Measurements from ENCODE around the gene SYT8.
"Not testable (repeated sequence)": the region's sequence is repeated elsewhere in the genome, so short reads cannot be mapped to it uniquely, and the experiment has no call there.

Gene SYT8

DNA sequence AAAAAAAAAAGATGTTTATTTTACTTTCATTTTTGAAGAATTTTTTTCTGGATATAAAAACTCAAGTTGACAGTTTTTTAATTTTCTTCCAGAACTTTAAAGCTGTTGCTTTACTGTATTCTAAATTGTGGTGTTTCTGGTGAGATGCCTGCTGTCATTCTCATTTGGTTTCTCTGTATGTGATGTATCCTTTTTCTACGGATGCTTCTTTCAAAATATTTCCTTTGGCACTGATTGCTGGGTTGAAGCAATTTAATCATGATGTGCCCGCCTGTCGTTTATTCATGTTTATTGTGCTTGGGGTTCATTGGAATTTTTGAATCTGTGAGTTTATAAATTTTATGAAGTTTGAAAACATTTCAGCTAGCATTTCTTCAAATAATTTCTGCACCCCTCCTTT lies 41.7 kb upstream of the SYT8 start:
- no peak for DNase-seq
- TF ChIP-seq, protein P1, sequence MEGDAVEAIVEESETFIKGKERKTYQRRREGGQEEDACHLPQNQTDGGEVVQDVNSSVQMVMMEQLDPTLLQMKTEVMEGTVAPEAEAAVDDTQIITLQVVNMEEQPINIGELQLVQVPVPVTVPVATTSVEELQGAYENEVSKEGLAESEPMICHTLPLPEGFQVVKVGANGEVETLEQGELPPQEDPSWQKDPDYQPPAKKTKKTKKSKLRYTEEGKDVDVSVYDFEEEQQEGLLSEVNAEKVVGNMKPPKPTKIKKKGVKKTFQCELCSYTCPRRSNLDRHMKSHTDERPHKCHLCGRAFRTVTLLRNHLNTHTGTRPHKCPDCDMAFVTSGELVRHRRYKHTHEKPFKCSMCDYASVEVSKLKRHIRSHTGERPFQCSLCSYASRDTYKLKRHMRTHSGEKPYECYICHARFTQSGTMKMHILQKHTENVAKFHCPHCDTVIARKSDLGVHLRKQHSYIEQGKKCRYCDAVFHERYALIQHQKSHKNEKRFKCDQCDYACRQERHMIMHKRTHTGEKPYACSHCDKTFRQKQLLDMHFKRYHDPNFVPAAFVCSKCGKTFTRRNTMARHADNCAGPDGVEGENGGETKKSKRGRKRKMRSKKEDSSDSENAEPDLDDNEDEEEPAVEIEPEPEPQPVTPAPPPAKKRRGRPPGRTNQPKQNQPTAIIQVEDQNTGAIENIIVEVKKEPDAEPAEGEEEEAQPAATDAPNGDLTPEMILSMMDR (IDR thresholded peaks at IDR 0.05; ENCODE audit: low read depth, low read length, missing control alignments): no peak
- in situ Hi-C loops (cut with HindIII; ENCODE audit: low pct_ligation_motif_present, low sequenced_read_pairs): no loop called here
- no peak overlapping the region for H3K27ac ChIP-seq
- no peak overlapping the region for H3K4me3 ChIP-seq (ENCODE audit: low read depth, low read length)
- no peaks in the 10 kb centered on the region for H3K36me3 ChIP-seq (replicated peaks)
- peaks cover 10% of the 10 kb centered on the region for H3K27me3 ChIP-seq (replicated peaks)

DNA sequence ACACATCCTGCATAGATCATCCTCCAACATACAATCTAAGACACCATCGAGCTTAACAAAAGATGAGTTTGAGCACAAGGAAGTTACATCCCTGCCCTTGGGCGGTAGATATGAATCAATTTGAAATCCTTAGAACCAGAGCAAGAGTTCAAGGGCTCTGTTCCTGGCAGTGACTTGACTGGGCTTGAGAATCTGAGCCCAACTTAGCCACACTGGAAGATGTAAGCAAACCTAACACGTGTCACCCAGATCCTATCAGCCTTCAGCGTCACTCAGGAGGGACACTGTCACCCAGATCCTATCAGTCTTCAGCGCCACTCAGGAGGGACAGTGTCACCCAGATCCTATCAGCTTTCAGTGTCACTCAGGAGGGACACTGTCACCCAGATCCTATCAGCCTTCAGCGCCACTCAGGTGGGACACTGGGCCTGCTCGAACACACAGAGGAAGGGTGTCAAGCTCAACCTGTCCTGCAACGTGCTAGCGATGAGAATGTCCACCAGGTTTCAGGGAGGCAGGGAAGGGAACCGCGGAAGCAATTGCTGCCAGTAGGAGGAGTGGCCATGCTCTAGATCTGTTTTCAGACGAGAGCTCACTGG lies 38.3 kb upstream of the SYT8 start:
- Histone ChIP-seq H3K27me3 (replicated peaks) (peaks cover 10% of the 10 kb centered on the region), H3K27ac (no peak overlapping the region), H3K36me3 (replicated peaks) (no peaks in the 10 kb centered on the region), H3K4me3 (ENCODE audit: low read depth, low read length) (no peak overlapping the region)
- in situ Hi-C loops (cut with HindIII; ENCODE audit: low pct_ligation_motif_present, low sequenced_read_pairs): no loop called here
- TF ChIP-seq, protein P1 (IDR thresholded peaks at IDR 0.05; ENCODE audit: low read depth, low read length, missing control alignments): peak; percentile 14
- DNase-seq: no peak

DNA sequence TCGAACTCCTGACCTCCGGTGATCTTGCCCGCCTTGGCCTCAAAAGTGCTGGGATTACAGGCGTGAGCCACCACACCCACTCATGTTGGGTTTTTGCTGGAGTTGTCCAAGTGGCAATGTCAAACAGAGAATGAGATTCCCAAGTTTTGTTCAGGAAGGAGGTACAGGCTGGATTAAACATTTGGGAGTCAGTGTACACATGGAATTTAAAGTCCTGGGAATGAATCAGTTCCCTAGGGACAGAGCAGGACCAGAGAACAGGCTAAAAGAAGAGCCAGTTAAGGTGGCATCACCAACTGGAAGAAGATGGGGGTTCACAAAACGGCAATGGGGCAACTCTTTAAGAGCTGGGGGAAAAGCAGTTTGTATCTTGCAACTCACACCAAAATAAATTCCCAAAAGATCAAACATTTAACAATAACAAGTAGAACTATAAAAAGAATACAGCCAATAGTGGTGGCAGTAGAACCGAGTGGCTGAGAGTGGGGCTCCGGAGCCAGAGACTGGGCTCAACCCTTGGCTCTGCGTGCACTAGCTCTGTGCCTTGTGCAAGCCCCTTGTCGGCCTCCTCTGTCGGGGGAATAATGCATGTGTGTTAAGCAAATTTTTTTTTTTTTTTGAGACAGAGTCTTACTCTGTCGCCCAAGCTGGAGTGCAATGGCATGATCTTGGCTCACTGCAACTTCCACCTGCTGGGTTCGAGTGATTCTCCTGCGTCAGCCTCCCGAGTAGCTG lies 37.2 kb upstream of the SYT8 start:
- in situ Hi-C loops (cut with HindIII; ENCODE audit: low pct_ligation_motif_present, low sequenced_read_pairs): no loop called here
- TF ChIP-seq, protein P1 (IDR thresholded peaks at IDR 0.05; ENCODE audit: low read depth, low read length, missing control alignments): no peak
- no peak overlapping the region for H3K4me3 ChIP-seq (ENCODE audit: low read depth, low read length)
- DNase-seq: no peak
- no peak overlapping the region for H3K27ac ChIP-seq
- peaks cover 10% of the 10 kb centered on the region for H3K27me3 ChIP-seq (replicated peaks)
- H3K36me3 ChIP-seq (replicated peaks): no peaks in the 10 kb centered on the region

DNA sequence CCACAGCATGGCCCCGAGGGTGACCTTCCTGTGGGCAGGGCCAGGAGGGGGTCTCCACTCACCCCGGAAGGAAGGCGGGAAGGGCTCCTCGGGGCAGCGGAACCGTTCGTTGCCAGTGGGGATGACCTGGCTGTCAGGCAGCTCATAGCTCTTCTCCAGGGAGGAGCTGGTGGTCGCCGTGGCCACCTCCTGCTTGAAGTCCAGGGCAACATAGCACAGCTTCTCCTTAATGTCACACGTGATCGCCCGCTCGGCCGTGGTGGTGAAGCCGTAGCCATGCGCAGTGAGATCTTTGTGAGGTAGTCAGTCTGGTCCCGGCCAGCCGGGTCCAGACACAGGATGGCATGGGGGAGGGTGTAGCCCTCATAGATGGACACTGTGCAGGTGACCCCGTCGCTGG lies 31.5 kb upstream of the SYT8 start:
- H3K36me3 ChIP-seq (replicated peaks): no peaks in the 10 kb centered on the region
- DNase-seq: no peak
- no peak overlapping the region for H3K4me3 ChIP-seq (ENCODE audit: low read depth, low read length)
- H3K27ac ChIP-seq: no peak overlapping the region
- no peaks in the 10 kb centered on the region for H3K27me3 ChIP-seq (replicated peaks)
- TF ChIP-seq, protein P1 (IDR thresholded peaks at IDR 0.05; ENCODE audit: low read depth, low read length, missing control alignments): no peak
- in situ Hi-C loops (cut with HindIII; ENCODE audit: low pct_ligation_motif_present, low sequenced_read_pairs): no loop called here

DNA sequence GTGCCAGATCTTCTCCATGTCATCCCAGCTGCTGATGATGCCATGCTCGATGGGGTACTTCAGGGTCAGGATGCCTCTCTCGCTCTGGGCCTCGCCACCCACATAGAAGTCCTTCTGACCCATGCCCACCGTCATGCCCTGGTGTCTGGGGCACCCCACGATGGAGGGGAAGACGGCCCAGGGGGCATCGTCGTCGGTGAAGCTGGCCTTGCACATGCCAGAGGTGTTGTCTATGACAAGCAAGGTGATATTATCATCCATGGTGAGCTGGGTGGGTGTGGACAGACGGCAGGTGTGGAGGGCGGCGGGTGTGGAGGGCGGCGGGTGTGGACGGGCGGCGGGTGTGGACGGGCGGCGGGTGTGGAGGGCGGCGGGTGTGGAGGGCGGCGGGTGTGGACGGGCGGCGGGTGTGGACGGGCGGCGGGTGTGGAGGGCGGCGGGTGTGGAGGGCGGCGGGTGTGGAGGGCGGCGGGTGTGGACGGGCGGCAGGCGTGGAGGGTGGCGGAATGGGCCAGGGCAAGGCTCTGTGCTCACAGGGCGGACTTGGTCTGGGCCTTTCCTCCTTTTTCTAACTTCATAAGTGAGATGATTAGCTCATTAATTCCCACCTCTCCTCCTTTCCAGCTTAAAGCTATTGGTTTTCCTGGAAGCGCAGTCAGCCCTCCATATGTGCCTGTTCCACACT lies 30.8 kb upstream of the SYT8 start:
- in situ Hi-C loops (cut with HindIII; ENCODE audit: low pct_ligation_motif_present, low sequenced_read_pairs); H3K36me3 ChIP-seq (replicated peaks); H3K27me3 ChIP-seq (replicated peaks); H3K4me3 ChIP-seq (ENCODE audit: low read depth, low read length); H3K27ac ChIP-seq; DNase-seq: not testable (repeated sequence)

DNA sequence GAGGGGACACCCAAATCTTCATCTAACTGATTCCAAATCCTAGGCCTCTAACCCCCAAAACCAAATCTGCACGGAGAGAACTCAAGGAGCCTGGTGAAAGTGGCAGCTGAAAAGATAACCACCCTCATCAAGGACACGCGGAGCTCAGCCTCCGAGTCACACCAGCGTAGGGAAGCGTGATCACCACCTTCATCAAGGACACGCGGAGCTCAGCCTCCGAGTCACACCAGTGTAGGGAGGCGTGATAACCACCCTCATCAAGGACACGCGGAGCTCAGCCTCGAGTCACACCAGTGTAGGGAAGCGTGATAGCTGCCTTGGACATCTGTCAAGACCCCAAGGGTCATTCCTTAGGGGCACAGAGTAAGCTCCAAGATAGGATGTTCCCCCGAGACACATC lies 29.3 kb upstream of the SYT8 start:
- TF ChIP-seq, protein P1 (IDR thresholded peaks at IDR 0.05; ENCODE audit: low read depth, low read length, missing control alignments): no peak
- H3K27ac ChIP-seq: no peak overlapping the region
- no peak overlapping the region for H3K4me3 ChIP-seq (ENCODE audit: low read depth, low read length)
- no peaks in the 10 kb centered on the region for H3K36me3 ChIP-seq (replicated peaks)
- no peak for DNase-seq
- in situ Hi-C loops (cut with HindIII; ENCODE audit: low pct_ligation_motif_present, low sequenced_read_pairs): no loop called here
- no peaks in the 10 kb centered on the region for H3K27me3 ChIP-seq (replicated peaks)

Measured in brain microvascular endothelial cell (primary cell).